LoVo (cell line): ENCODE data around the gene STXBP4.

Experiments used
- DNase-seq: peaks from one replicate; pipeline ENCODE4 v3.0.0-alpha.2; 2016; ENCODE audit warnings: low spot score

STXBP4 gene, protein sequence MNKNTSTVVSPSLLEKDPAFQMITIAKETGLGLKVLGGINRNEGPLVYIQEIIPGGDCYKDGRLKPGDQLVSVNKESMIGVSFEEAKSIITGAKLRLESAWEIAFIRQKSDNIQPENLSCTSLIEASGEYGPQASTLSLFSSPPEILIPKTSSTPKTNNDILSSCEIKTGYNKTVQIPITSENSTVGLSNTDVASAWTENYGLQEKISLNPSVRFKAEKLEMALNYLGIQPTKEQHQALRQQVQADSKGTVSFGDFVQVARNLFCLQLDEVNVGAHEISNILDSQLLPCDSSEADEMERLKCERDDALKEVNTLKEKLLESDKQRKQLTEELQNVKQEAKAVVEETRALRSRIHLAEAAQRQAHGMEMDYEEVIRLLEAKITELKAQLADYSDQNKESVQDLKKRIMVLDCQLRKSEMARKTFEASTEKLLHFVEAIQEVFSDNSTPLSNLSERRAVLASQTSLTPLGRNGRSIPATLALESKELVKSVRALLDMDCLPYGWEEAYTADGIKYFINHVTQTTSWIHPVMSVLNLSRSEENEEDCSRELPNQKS

GRCh38 chr17:54968262-54968987 lies at the start of gene STXBP4, which contains the start of gene COX11:
TSS of gene STXBP4 (plus strand) at chr17:54968765. CDS start at chr17:54986220, 17,455 bp downstream.
TSS of gene COX11 (minus strand) at chr17:54968654. CDS start at chr17:54968646, 8 bp downstream.
- DNase-seq, result peak; percentile 95

DNA sequence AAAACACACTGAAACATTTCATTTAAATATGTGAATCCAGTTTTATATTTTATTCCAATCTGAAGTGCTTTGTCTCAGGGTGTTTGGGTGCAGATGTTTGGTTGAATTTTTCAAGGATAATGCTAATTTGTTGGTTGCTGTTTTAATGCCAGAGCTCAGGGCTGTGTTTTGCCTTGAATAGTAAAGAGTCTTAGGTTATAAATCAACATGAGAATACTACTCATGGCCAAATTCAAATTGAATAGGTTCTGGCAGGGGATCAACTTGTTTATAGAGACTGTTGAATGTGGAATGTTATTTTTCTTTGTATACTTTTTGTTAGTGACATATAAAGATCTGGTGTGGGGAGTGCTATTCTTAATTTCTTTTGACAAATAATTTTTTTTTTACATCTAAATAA lies 49.1 kb upstream of the STXBP4 start:
- no peak for DNase-seq

- DNase-seq, result no peak
Measured at GRCh38 chr17:54920819-54921218, 47.7 kb upstream of the STXBP4 start.

DNA sequence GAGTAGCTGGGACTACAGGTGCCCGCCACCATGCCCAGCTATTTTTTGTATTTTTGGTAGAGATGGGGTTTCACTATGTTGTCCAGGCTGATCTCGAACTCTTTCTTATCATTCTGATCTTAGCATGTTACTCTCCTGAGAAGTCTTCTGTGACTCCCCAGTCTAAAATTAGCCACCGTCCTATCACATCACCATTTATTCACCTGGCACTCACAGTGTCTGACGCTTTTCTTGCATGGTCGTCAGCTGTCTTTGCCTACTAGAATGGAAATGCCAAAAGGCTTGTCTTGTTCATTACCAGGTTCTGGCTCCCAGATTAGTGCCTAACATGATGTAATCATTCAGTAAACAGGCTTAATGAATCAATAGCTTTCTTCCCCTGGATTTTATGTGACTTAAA lies 44.2 kb upstream of the STXBP4 start:
- DNase-seq, result no peak

DNA sequence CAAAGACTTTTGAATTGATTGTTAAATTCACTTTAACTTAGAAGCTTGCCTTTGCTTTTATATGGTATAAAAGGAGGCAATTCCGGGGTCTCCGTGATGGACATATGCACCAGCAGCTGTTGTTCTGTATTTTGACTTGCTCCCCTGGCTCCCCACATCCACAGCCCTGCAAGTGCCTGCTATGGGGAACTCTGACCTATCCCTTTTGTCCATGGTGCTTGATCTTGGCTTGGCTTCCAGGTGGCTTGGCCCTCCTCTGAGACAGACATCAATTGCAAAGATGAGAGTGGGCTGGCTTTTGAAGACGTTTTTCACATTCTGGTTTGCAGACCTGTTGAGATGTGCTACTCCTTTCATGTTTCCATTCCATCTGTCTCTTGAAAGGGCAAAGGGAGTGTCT lies 41.0 kb upstream of the STXBP4 start:
- no peak for DNase-seq

DNA sequence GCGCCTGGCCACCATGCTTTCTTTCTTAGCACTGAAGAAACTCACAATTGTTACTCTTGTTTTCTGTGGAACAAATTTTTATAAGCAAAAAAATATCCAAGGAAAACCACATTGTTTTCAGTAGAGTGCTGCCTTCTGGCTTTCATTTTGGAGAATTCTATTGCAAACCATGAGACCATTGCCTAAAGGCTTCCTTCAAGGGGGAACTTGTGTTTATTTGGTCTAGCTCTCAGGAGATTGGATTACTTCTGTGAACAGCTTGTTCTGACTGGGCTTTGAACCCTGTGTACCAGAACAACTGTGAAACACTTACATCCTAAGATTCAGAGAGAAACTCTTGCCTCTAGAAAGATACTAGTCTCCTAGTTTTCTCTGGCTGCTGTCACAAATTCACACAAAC lies 35.9 kb upstream of the STXBP4 start:
- no peak for DNase-seq

- DNase-seq, result no peak
Measured at GRCh38 chr17:54933921-54934320, 34.6 kb upstream of the STXBP4 start.

DNA sequence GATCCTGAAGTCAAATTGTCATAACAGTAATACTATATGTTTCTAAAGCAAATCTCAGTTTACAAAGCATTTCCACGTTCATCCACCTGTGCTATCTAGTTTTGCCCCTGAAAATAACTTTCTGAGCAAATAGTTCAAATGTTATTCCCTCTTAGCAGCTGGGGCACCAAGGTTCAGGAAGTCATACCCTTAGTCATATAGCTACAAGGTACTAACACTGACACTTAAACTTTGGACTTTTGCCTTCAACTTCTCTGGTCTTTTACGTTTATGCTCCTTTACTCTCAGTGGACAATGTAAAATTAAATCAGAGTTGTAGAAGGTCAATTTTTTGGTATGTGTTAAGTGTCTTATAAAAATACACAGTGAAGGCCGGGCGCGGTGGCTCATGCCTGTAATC lies 33.1 kb upstream of the STXBP4 start:
- peak; percentile 3 for DNase-seq

DNA sequence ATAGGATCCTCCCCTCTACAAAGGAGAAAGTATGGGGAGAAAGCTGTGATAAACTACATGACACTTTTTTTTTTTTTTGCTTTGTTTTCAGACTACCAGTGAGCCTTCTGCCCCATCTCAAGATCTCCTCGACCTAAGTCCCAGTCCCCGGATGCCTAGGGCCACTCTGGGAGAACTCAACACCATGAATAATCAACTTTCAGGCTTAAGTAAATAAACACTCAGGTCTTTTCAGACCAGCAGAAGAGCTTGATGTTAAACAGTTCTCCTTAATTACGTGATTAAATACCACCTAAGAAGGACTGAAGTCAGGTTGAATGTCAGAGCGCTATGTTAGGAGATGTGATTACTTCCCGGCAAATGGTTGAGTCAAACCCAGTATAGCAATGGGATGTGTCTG lies 31.5 kb upstream of the STXBP4 start:
- no peak for DNase-seq

GRCh38 chr17:54937426-54937825 lies 31.1 kb upstream of the STXBP4 start:
- DNase-seq, result no peak

DNA sequence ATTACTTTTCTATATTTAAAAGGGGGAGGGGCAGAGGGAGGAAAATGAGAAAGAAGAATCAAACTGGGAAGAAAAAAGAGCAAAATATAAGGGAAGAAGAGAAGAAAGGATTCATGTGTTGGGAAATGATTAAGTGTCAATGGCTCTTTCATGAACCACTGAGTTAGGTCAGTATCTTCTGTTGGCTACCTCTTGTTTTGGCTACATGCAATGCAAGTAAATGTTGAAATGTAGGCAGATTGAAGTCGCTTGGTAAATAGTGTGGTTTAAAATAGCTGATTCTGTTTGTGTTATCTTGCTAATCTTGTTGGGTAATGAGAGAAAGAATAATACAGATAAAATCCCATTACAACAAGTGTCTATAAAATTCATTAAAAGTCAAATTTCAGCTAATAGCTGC lies 27.3 kb upstream of the STXBP4 start:
- DNase-seq, result no peak

DNA sequence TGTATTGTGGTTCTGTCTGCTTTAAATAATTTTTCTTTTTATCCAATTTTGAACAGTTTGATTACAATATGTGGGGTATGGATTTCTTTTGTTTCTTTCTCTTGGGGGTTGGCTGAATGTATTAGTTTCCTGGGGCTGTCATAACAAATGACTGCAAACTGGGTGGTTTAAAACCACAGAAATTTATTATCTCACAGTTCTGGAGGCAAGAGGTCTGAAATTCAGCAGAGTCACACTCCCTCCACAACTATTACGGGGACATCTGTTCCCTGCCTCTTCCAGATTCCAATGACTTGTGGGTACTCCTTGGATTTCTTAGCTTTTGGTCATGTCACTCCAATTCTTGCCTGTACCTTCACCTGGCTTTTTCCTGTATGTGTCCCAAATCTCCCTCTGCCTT lies 23.8 kb upstream of the STXBP4 start:
- no peak for DNase-seq

DNA sequence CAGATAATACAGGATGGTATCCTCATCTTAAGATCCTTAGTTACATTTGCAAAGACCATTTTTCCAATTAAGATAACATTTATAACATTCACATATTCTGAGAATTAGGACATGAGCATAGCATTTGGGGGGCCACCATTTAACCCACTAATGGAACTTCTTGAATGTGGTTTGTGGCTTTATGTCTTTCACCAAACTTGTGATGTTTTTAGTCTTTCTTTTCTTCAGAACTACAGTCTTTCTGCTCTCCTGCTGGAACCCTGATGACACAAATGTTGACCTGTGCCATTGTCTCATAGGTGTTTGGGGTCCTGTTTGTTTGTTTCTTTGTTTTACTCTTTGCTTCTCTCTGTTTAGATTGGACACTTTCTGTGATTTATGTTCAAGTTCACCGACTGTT lies 23.3 kb upstream of the STXBP4 start:
- DNase-seq, result no peak

GRCh38 chr17:54945671-54946070 lies 22.9 kb upstream of the STXBP4 start:
- no peak for DNase-seq

DNA sequence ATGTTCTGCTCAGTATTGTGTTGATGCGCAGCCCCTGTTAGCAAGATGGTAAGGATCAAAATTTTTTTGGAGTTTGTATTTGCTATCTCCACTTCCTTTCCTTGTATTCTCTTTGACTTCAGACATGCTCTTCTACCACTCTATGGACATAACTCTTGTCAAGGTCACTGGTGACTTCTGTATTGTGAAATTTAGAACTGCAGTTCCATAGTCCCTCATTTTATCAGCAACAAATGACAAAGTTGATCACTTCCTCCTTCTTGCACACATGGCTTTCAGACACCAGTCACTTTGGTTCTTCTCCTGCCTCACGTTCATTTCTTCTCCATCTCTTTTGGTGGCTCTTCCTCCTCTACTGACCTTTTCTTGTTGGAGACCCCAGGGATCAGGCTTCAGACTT lies 21.2 kb upstream of the STXBP4 start:
- DNase-seq, result no peak

DNA sequence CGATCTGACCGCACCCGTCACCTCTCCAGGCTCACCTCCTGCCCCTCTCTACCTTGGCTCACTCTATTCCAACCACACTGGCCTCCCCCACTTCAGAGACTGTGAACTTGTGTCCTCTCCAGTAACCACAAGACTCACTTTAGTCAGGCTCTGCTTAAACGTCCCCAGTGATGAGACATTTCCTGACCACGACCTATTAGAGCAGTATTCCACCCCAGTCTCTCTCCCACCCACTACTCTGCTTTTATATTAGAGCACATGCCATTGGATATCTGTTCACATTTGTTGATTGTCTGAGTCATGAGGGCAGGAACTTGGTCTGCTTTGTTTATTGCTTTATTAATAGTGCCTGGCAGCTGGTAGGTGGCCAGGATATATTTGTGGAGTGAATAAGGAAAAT lies 20.2 kb upstream of the STXBP4 start:
- DNase-seq, result peak; percentile 30

GRCh38 chr17:54950116-54950515 lies 18.4 kb upstream of the STXBP4 start:
- no peak for DNase-seq

DNA sequence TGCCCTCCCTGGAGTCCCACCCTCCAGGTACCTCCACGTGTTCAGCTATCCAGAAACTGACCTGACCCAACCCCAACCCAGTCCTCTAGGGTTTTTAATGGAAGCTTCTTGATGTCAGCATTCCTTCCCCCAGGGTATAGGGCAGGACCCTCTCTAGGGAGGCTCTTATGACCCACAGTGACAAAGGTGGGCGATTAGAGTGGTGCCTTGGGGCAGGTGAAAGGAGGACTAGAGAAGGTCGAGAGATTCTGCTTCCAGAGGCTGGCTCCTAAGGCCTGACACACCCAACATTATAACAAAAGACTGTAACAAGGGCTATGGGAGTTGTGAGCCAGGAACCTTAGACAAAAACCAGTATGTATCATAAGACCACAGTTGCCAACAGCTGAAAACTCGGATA lies 17.3 kb upstream of the STXBP4 start:
- no peak for DNase-seq

- no peak for DNase-seq
Measured at GRCh38 chr17:54956791-54957190, 11.8 kb upstream of the STXBP4 start.

DNA sequence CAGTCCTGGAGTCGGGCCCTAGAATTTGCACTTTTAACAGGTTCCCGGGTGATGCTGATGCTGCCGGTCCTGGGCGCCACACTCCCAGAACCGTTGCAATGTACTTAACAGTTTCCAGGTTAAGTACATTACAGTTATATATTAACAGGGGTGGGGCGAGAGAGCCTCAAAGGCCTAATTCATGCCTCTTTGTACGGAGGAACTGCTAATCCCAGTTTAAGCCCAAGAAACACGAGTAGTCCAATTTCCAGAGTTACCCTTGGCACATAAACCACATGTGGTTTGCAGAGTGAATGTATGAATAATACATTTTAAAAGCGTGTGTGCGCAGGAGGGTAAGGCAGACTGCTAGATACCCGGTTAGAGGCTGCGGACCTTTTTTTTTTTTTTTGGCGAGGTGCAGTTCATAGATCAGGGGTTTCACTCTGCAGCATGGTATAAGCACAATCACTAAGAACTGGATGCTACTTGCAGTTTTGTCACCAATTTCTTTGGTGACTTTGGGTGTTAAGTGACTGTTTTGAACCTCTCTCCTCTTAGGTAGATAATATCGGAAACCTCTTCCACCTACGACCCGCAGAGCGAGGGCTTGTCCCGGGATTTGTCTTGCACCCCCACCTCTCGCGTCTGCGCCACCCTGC lies 824 bp upstream of the STXBP4 start:
- peak; percentile 47 for DNase-seq

- no peak for DNase-seq
Measured at GRCh38 chr17:54968988-54969332, 395 bp downstream of the STXBP4 start.

DNA sequence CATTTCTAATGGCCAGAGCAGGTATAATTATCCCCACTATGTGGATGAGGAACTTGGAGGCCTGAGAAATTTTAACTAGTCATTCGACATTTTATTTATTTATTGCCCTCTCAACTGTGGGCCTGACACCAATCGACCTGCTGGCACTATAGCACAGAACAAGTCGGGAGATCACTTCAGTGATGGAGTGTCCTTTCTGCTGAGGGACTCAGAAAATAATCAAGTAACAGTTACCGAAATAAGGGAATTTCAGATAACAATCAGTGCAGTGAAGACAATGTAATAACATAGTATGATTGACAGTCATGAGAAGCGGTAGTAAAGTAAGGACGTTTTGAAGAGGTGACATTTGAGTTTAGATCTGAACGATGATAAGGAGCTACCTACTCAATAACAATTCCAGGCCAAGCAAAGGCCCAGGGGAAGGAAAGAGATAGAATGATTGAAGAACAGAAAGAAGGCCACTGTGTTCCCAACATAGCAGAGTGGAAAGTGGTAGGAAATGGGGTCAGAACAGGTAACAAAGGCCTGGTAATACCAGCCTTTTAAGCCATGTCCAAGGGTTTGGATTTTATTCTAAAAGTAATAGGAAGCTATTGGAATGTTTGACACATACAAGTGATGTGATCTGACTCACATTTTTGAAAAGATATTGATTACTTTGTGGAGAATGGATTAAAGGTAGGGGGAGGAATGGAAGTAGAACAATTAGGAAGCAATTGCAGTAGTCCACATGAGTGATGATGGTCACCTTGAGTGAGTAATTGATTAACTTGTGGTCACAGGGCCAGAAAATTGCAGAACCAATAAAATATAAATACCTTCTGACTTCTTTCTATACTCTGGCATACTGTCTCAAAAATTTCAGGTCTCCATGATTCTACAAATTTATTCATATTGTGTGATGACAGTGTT lies 1.4 kb downstream of the STXBP4 start:
- DNase-seq, result no peak
